Measurements from ENCODE around the gene TRIM15. TPM values are rescaled to one million over a fixed set of nuclear protein-coding genes. Genes with fewer than 3 reads are reported as not detected.

Gene TRIM15
- total RNA-seq, 1 donor from 2014 or later, result not detected

DNA sequence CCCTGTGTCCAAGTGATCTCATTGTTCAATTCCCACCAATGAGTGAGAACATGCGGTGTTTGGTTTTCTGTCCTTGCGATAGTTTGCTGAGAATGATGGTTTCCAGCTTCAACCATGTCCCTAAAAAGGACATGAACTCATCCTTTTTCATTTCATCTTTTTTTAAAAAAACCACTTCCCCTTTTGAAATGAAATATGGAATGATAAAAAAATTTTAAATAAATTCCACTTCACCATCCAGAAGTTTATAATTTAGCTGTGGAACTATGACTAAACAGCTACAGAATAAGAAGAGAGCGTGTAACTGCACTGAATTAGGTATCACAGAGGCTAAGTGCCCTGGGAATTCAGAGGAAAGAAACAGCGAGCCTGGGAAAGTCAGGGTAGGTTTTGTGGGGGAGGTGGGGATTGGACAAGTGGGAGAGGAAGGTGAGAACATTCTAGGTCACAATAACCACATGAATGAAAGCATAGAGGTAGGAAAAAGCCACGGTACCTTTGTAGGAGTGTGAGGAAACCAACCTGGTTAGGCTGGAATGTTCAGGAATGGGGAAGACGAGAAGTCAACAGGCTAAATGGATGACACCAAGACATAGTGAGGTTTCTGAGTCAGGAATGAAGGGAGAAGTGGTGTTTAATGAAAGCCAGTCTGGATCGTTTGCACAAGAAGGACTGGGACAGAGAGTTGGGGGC lies 13.3 kb upstream of the TRIM15 start:
- H3K27me3 Mint-ChIP-seq (ENCODE audit: low read depth), result peaks cover 77% of the 10 kb centered on the region
- no peak overlapping the region for H3K4me3 Mint-ChIP-seq
- DNase-seq (ENCODE audit: low spot score in 2 of 2, unreplicated experiment in 2 of 2), result no peak
- H3K27ac Mint-ChIP-seq, result no peak overlapping the region
- no peaks in the 10 kb centered on the region for H3K36me3 Mint-ChIP-seq
- TF ChIP-seq, protein P1, sequence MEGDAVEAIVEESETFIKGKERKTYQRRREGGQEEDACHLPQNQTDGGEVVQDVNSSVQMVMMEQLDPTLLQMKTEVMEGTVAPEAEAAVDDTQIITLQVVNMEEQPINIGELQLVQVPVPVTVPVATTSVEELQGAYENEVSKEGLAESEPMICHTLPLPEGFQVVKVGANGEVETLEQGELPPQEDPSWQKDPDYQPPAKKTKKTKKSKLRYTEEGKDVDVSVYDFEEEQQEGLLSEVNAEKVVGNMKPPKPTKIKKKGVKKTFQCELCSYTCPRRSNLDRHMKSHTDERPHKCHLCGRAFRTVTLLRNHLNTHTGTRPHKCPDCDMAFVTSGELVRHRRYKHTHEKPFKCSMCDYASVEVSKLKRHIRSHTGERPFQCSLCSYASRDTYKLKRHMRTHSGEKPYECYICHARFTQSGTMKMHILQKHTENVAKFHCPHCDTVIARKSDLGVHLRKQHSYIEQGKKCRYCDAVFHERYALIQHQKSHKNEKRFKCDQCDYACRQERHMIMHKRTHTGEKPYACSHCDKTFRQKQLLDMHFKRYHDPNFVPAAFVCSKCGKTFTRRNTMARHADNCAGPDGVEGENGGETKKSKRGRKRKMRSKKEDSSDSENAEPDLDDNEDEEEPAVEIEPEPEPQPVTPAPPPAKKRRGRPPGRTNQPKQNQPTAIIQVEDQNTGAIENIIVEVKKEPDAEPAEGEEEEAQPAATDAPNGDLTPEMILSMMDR (IDR thresholded peaks at IDR 0.05; ENCODE audit: unreplicated experiment), result no peak
- peaks cover 5% of the 10 kb centered on the region for H3K4me1 Mint-ChIP-seq
- no peaks in the 10 kb centered on the region for H3K9me3 Mint-ChIP-seq

DNA sequence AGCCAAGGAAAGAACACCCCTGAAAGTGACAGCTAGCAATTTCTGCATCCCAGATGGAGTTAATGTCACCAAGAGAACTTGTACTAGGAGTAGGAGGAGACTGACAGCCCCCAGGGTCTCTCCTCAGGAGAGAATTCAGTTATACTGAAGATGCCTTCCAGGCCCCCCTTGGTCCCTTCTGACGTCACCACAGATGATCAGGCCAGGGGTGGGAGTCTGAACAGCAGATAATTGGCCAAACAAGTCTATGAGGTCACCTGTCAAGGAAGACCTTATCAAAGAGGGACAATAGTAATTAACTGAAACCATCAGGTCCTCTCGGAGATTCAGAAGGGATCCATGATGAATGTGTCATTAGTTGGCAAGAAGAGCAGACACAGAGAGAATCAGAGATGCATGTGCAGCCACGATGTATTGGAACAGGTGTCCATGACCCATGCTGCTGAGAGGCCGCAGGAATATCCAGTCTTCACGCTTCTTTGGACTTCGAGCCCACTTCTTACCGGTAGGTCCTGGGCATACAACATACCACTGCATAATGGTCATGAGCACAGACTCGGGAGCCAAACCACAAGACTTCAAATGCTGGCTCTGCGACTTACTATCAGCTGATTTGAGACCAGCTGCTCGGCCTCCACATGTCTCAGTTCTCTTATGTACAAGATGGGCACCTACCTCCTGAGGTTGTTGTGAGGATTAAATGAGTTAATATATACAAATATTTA lies 12.5 kb upstream of the TRIM15 start:
- peaks cover 11% of the 10 kb centered on the region for H3K4me1 Mint-ChIP-seq
- peaks cover 74% of the 10 kb centered on the region for H3K27me3 Mint-ChIP-seq (ENCODE audit: low read depth)
- DNase-seq (ENCODE audit: low spot score in 2 of 2, unreplicated experiment in 2 of 2), result no peak
- no peak overlapping the region for H3K4me3 Mint-ChIP-seq
- TF ChIP-seq, protein P1 (IDR thresholded peaks at IDR 0.05; ENCODE audit: unreplicated experiment), result no peak
- no peaks in the 10 kb centered on the region for H3K36me3 Mint-ChIP-seq
- no peaks in the 10 kb centered on the region for H3K9me3 Mint-ChIP-seq
- no peak overlapping the region for H3K27ac Mint-ChIP-seq

DNA sequence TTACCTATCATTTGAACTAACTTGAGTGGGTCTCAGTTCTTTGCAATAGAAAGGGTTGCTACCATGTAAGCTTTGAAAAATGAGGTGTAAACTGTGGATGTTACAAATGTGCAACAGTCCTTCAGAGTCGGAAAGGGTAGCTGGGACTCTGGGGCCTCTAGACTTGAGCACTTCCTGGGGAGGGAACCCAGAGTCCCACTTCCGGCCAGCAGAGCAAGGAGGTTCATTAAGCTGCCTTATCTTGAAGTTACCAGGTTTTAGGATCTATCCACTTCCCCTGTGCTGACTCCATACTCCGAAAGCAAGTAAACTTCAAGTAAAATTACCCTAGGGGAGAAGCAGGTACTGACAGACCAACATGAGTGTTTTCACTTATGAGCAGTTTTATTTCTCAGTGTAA lies 11.8 kb upstream of the TRIM15 start:
- Mint-ChIP-seq H3K36me3 (no peaks in the 10 kb centered on the region), H3K27ac (no peak overlapping the region), H3K9me3 (no peaks in the 10 kb centered on the region), H3K27me3 (ENCODE audit: low read depth) (peaks cover 73% of the 10 kb centered on the region), H3K4me3 (no peak overlapping the region), H3K4me1 (peaks cover 17% of the 10 kb centered on the region)
- TF ChIP-seq, protein P1 (IDR thresholded peaks at IDR 0.05; ENCODE audit: unreplicated experiment), result no peak
- DNase-seq (ENCODE audit: low spot score in 2 of 2, unreplicated experiment in 2 of 2), result no peak

DNA sequence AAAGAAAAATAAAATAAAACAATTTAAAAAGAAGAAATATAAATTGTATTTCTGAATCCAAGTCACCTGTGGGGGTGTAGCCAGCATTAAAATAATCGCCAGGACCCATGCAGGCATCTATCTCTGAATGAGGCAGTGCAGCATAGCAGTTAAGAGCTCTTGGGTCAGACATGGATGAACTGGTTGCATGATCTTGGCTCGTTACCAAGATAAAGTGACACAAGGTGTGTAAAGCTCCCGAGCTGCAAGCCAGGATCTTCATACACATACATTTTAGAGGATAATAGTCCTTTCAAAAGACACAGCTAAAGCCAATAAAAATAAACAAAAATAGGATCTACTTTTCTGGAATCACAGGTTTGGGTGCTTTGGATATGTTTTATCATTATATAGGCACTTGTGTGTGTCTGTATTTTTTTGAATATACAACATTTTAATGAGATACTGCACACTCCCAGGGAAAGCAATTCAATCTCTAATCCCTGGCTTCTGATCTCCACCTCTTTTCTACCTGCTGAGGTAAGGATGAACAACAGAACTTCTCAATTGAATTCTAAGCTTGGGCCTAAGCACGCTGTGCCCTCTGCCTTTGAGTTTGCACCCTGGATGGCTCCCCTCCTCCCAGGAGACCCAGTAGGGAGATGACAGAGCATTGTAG lies 11.2 kb upstream of the TRIM15 start:
- Mint-ChIP-seq H3K9me3 (no peaks in the 10 kb centered on the region), H3K4me1 (peaks cover 17% of the 10 kb centered on the region), H3K36me3 (no peaks in the 10 kb centered on the region), H3K4me3 (no peak overlapping the region), H3K27ac (no peak overlapping the region), H3K27me3 (ENCODE audit: low read depth) (peaks cover 75% of the 10 kb centered on the region)
- DNase-seq (ENCODE audit: low spot score in 2 of 2, unreplicated experiment in 2 of 2), result no peak
- TF ChIP-seq, protein P1 (IDR thresholded peaks at IDR 0.05; ENCODE audit: unreplicated experiment), result no peak

DNA sequence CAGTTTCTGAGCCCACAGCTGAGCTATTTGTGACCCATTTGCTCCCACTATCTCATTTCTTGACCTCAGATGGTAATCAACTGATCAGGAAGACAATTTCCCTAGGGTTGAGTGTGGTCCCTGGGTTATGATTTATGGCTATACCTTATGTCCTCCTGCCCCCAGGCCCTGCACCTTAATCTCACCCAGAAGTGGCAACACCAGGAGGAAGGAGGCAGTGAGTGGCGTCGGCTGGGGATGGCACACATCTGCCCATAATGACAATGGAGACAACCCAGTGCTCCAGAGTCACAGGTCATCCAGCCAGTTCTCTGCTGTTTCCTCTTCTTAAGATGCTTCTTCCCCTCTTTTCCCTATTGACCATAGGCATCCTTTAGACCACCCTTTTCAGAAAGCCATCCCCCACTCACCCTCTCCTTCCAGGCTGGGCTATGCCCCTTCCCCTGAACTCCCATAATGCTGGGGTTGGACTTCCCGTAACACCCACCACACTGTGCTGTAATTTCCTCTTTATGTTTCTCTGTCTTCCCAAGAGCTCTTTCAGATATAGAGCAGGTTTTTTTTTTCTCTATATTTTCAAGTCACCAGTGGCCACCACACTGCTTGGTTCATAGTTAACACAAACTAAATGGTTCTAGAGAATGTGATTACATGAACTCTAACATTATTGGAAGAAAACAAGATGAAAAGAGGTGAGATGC lies 10.3 kb upstream of the TRIM15 start:
- no peak overlapping the region for H3K4me3 Mint-ChIP-seq
- no peaks in the 10 kb centered on the region for H3K9me3 Mint-ChIP-seq
- TF ChIP-seq, protein P1 (IDR thresholded peaks at IDR 0.05; ENCODE audit: unreplicated experiment), result no peak
- DNase-seq (ENCODE audit: low spot score in 2 of 2, unreplicated experiment in 2 of 2), result no peak
- no peak overlapping the region for H3K27ac Mint-ChIP-seq
- peaks cover 17% of the 10 kb centered on the region for H3K4me1 Mint-ChIP-seq
- no peaks in the 10 kb centered on the region for H3K36me3 Mint-ChIP-seq
- peaks cover 70% of the 10 kb centered on the region for H3K27me3 Mint-ChIP-seq (ENCODE audit: low read depth)

All from mesothelial cell of epicardium (in vitro differentiated cells).